ENCODE data around the gene POTEF.
"Not testable (repeated sequence)": the region's sequence is repeated elsewhere in the genome, so short reads cannot be mapped to it uniquely, and the experiment has no call there.

Gene POTEF

GRCh38 chr2:130102597-130103363, 26.2 kb downstream of the POTEF start:
- DNase-seq, result not testable (repeated sequence)

GRCh38 chr2:130062645-130063044, 66.4 kb downstream of the POTEF start:
- not testable (repeated sequence) for DNase-seq

DNA sequence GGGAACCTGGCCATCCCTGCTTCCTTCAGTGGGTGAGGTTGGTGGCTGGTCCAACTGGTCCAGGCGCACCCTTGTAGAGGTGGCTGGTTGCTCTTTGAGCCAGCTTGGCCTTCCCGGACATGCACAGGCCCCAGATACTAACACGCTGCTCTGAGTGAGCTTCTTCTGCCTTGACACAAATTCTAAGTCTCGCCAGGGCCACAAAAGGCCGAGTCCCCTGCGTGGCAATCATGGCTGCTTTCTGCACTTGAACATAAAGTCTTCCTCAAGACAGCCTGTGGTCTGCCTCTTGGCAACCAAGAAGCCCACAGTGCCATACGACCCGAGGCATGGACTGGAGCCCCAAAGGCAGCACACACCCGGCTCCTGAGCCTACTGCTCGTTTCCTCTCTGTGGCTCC, 69.0 kb downstream of the POTEF start:
- DNase-seq, result not testable (repeated sequence)

GRCh38 chr2:130056336-130056735, 72.7 kb downstream of the POTEF start:
- not testable (repeated sequence) for DNase-seq

DNA sequence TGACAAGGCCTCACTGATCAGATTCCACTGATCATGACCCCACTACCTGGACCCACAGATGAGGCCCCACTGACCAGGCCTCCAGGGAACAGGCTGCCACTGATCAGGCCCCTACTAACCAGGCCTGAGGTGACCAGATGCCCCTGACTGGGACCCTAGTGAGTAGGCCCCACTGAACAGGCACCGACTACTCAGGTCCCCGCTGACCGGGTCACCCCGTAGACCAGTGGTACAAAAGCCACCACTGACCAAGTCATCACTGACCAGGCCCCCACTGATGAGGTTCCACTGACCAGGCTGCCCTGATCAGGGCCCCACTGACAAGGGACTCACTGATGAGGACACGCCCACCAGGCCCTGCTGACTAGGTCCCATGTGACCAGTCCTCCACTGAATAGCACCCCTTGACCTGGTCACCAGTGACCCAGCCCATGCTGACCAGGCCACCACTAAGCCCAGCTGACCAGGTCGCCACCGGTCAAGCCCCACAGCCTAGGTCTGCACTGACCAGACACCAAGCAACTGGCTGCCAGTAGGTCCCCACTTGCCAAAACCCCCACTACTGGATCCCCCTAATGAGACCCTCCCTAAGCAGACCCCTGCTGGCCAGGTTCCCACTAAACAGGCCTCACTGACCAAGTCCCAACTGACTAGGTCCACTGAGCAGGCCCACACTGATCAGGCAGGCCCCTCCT, 75.7 kb downstream of the POTEF start:
- DNase-seq, result not testable (repeated sequence)

DNA sequence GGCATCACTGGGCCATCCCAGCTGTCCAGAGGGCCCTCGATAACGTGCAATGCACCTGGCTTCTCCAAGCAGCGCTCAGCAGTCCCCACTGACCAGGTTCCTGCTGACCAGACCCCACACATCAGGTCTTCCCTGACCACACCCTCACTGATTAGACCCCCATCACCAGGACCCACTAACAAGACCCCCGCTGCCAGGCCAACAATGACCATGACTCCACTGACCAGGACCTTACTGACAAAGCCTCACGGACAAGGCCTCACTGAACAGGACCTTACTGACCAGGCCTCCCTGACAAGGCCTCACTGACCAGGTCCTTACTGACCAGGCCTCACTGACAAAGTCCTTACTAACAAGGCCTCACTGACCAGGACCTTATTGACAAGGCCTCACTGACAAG, 76.6 kb downstream of the POTEF start:
- not testable (repeated sequence) for DNase-seq

GRCh38 chr2:130048422-130048821, 80.6 kb downstream of the POTEF start:
- DNase-seq, result not testable (repeated sequence)

DNA sequence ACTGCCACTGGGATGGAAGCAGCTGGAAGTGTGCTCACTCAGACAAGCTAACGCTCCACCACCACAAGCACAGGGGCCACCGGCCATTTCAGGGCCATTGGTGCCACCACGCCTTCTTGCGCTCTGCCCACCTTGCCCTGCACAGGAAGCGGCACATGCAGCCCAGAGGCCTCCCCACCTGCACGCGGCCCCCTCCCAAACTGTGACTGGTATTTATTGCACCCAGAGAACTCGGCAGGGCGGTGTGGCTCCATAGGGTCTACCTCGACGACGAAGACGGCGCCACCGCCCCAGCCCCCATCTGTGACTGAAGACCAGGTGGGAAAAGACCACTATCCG, 90.8 kb downstream of the POTEF start:
- not testable (repeated sequence) for DNase-seq

DNA sequence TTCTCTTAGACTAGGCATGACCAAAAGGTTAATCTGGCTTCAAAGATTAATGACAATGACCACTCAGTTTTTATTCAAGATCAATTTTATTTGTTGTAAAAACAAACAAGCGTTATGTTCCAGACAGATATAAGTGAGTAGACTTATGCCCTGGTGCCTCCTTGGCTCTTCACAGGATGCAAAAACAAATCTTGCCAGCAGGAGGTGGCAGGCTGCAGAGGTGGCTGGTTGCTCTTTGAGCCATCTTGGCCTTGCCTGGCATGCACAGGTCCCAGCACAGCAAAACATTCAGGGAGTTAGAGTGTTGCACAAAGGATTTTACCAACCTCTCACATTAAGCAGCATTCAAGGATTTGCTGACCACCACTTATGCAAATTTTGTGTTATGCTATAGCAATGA, 103.1 kb downstream of the POTEF start:
- DNase-seq, result peak; percentile 28
